HG03469 (cell line): Measurements from ENCODE around the gene UBE3C.
"Not testable (repeated sequence)": the region's sequence is repeated elsewhere in the genome, so short reads cannot be mapped to it uniquely, and the experiment has no call there.

ENCODE experiments used
- ATAC-seq: cut with Tn5 transposase; IDR thresholded peaks from one replicate; pipeline ENCODE4 v1.9.1; 2021; ENCODE audit warnings: mild to moderate bottlenecking, moderate library complexity, moderate number of reproducible peaks; ENCODE audit not compliant: unreplicated experiment

UBE3C gene

DNA sequence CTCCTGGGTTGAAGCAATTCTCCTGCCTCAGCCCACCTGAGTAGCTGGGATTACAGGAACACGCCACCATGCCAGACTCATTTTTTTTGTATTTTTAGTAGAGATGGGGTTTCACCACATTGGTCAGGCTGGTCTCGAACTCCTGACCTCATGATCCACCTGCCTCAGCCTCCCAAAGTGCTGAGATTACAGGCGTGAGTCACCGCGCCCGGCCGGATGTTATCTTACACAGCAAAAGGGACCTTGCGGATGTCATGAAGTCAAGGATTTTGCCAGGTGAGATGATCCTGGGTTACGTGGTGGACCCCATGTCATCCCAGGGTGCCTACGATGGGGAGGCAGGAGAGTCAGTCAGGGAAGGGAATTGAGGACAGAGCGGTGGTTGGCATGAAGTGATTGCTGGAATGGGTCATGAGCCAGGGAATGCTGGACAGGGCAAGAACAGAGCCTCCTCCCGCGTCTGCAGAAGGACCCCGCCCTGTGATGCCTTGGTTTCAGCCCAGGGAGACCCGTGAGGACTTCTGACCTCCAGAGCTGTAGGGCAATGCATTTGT, 8.7 kb upstream of the UBE3C start:
- no peak for ATAC-seq

GRCh38 chr7:157130849-157131248, 7.9 kb upstream of the UBE3C start:
- not testable (repeated sequence) for ATAC-seq

- no peak for ATAC-seq
Observed at GRCh38 chr7:157132796-157133195, 5.9 kb upstream of the UBE3C start.

DNA sequence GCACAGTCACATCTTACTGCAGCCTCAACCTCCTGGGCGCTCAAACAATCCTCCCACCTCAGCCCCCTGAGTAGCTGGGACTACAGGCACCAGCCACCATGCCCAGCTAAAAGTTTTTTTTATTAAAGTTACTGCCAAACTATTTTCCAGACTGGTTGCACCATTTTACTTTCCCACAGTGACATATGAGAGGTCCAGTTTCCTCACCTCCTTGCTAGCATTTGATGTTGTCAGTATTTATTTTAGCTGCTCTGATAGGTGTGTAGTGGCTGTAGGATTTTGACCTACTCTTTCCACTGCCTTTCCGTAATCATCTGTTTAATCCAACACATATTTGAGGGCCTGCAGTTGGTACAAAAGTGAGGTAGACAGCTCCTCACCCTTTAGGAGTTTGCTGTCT, 5.4 kb upstream of the UBE3C start:
- ATAC-seq: no peak

DNA sequence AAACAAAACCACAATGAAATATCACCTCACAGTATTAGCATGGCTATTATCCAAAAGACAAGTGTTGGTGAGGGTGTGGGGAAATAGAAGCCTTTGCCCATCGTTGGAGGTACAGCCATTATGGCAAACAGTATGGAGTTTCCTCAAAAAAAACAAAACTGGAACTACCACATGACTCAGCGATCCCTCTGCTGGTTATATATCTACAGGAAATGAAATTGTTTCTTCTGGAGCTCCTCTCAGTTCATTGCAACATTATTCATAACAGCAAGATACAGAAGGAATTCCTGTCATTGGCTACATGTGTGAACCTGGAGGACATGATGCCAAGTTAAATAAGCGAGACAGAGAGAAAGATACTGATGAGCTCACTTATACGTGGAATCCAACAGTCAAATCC, 2.4 kb upstream of the UBE3C start:
- no peak for ATAC-seq

DNA sequence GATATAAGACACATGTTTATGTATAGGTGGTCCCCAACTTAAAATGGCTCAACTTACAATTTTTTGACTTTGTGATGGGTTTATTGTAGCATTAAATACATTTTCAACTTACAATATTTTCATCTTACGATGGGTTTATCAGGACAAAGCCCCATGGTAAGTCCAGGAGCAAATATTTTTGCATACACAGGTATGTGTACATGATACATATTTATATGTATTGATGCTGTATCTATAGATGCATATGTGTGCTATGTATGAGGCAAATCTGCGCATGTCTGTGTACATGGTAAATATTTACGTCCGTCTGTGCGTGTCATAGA, 664 bp upstream of the UBE3C start:
- no peak for ATAC-seq

- peak; percentile 35 for ATAC-seq
Observed at GRCh38 chr7:157139111-157139809, 534 bp downstream of the UBE3C start.

DNA sequence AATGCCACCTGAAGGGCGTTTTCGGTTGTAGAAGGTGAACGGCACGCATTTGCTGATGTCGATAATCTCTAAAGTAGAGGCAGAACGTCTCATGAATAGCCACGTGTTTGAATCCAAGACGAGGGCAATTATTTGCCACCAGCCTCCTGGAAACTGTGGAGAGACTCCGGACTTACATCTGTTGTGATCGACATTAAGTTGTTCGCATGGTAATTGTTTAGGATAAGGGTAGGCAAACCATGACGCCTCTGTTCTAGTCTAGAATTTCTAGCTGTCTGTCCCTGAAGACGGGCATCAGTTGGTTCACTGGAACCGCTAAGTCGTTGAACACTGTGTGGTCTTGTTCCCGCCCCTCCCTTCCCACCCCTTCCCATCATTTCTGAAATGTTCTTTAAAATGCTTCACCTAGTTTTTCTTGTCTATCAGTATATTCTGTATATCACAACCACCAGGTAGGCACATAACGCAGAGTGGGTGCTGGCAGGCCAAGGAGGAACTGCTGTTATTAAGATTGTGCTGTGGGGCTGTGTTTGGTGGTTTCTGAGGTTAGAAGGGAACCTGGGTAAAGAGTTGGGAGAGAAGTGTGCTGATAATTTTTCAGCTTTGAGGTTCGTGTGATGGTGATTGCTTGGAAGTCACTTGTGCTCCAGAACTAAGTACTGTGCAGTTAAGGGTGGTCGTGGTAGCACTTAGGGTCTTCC, 1.2 kb downstream of the UBE3C start:
- ATAC-seq: no peak

DNA sequence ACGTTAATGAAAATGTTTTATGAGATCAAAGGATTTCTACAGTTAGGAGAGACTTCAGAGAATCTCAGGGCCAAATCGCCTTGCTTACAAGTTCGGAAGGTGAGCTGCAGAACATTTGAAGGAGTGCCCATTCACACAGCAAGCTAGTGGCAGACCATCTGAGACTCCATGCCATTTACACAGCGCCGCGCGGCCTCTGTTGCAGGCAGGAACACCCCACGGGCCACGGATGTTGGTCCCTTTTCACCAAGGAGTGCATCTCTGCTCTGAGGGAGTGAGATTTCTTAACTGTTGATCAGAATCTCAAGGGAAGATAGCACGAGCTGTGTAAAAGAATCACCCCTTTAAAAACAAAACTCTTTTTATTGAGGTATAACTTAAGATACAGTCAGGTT, 1.8 kb downstream of the UBE3C start:
- ATAC-seq: no peak

GRCh38 chr7:157141525-157142060, 2.9 kb downstream of the UBE3C start:
- ATAC-seq: no peak

GRCh38 chr7:157143788-157144187, 5.1 kb downstream of the UBE3C start:
- no peak for ATAC-seq

DNA sequence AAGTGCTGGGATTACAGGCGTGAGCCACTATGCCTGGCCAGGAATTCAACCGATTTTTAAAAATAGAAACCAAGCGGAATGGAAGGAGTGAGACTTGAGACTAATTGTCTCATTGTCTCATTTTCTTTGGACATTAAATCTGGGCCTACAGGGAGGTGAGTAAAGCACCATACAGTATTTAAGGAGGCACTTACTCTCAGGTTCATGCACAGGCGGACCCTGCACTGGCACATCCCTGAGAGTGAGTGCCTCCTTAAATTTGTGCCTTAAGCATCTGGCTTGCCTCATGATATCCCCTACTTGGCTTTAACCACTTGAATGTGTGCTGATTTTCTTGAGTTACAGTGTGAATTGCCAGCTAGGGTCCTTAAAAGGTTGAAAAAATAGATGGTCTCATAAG, 10.6 kb downstream of the UBE3C start:
- no peak for ATAC-seq

- no peak for ATAC-seq
Observed at GRCh38 chr7:157150882-157151281, 12.2 kb downstream of the UBE3C start.

DNA sequence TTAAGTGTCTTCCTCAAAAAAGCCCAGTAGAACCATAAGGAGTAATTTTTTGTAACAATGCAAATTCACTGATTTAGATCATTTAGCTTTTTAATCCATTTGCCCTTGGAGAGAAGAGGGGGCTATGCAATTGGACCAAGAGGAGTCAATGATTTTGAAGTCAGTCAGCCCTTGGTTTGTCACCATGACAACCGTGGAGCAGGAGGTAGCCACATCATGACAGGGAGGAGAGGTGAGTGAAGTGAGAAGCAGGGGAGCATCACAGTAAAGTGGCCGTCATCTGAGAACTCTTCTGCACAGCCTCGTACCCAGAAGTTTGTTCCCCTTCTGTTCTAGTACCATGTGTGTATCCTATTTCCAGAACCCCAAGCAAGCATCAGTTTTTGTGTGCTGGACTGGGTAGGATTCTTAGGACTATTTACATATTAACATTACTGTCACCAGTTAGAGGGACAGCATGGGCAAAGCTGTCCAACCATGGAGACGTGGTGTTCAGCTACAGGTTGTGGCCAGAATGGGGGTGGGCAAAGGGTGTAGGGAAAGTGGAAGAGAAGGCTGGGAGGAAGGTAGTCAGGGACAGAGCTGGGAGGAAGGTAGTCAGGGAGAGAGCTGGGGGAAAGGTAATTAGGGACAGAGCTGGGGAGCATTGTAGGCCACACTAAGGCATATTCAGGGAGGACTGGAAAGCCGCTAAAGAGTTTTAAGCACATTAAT, 13.1 kb downstream of the UBE3C start:
- ATAC-seq: no peak

- no peak for ATAC-seq
Observed at GRCh38 chr7:157152391-157152937, 13.7 kb downstream of the UBE3C start.

DNA sequence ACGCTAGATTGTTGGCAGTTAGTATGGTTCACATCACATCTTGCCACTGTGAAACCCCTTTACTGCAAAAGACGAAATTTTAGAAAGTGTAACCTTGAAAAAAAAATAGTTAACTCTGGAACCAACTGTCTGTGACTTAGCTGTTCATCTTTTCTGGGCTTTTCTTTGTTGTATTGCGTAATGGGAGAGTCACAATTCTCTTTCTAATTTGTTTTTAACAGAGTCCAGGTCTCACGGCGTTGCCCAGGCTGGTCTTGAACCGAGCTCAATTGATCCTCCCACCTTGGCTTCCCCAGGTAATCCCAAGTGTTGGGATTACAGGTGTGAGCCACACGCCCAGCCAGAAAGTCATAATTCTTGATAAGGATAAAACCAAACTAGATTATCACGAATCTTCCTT, 14.5 kb downstream of the UBE3C start:
- ATAC-seq: no peak

DNA sequence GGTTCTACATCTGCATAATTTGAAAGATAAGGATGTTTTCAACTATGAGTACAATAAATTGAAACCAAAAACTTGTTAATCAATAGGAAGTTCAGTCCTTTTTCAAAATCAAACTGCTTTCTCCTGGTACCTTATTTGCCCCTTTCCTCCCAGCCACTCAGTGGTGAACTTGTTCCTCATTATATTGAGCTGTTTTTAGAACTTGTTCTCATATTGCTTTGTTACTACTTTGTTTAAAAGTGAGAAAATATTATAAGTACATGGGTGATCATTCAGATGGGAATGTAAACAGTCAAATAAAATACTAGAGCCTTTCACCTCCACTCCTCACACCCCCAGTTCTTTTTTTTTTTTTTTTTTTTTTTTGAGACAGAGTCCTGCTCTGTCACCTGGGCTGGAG, 17.2 kb downstream of the UBE3C start:
- ATAC-seq: no peak

DNA sequence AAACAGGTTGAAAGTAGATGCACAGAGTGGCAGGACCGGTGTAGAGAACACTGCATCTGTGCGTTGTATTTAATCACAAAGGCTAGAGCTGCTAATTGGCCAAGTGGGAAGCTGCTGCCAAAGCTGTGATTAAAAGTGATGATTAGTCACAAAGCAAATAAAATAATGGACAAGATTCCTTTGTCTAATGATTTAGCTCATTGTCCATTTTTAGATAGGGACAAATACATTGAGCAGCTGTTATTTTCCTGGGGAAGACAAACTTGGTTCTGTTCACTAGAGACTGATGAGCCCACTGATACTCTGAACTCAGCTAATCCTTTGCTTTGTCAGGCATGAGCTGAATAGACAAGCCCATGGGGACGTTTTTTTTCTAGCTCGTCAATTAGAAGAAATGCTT, 19.7 kb downstream of the UBE3C start:
- no peak for ATAC-seq

DNA sequence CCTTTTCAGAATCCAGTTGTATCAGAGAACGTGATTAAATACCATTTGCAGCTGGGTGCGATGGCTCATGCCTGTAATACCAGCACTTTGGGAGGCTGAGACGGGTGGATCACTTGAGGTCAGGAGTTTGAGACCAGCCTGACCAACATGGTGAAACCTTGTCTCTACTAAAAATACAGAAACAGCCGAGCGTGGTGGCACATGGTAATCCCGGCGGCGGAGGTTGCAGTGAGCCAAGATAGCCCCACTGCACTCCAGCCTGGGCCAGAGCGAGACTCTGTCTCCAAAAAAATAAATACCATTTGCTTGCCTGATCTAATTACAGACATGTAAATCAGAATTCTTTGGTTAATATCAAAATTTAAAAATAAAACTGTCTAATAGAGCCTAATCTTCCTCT, 20.8 kb downstream of the UBE3C start:
- ATAC-seq: not testable (repeated sequence)

- no peak for ATAC-seq
Observed at GRCh38 chr7:157160433-157160832, 21.7 kb downstream of the UBE3C start.

GRCh38 chr7:157165987-157166386, 27.3 kb downstream of the UBE3C start:
- ATAC-seq: no peak
